Spleen (tissue), 7 donors: ENCODE results near the gene HPCAL1.

ENCODE experiments used
- POLR2AphosphoS5 ChIP-seq, 3 donors: sonication (generic); formaldehyde crosslinking; IDR thresholded peaks; one replicate each; pipeline ENCODE4 v1.5.1; 2017; ENCODE audit warnings: antibody characterized with exemption in 3 of 3
- TF ChIP-seq, protein P1 (sequence below), 11 experiments: fragments of 200-600 bp in 7 of 11; fragments of 450-650 bp in 4 of 11; sonication (generic) in 4 of 11; IDR thresholded peaks in 8 of 11; conservative IDR thresholded peaks in 3 of 11; 1 replicate in 7 of 11; 2 replicates in 4 of 11; pipeline versions ENCODE4 v1.4.0 to v1.8.0; 2016 to 2021; ENCODE audit warnings: antibody characterized with exemption in 11 of 11, inconsistent platforms in 4 of 11, mild to moderate bottlenecking in 1 of 11
- donor health status: DM: no; HTN: no; CAD: no; lungs with moderate emphysema.
- donor health status: DM: no; HTN: no; CAD: no.
- donor health status: DM: no; HTN: no; CAD: no.

DNA sequence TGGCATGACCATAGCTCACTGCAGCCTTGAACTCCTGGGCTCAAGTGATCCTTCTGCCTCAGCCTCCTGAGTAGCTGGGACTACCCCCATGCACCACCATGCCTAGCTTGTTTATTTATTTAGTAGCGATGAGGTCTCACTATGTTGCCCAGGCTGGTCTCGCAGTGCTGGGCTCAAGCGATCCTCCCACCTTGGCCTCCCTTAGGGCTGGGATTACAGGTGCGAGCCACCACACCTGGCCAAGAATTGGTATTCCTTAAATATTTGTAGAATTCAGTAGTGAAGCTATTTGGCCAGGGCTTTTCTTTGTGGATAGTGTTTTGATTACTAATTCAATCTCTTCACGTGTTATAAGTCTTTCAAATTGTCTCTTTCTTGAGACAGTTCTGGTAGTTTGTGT lies 89.4 kb downstream of the HPCAL1 start:
- TF ChIP-seq, protein P1, sequence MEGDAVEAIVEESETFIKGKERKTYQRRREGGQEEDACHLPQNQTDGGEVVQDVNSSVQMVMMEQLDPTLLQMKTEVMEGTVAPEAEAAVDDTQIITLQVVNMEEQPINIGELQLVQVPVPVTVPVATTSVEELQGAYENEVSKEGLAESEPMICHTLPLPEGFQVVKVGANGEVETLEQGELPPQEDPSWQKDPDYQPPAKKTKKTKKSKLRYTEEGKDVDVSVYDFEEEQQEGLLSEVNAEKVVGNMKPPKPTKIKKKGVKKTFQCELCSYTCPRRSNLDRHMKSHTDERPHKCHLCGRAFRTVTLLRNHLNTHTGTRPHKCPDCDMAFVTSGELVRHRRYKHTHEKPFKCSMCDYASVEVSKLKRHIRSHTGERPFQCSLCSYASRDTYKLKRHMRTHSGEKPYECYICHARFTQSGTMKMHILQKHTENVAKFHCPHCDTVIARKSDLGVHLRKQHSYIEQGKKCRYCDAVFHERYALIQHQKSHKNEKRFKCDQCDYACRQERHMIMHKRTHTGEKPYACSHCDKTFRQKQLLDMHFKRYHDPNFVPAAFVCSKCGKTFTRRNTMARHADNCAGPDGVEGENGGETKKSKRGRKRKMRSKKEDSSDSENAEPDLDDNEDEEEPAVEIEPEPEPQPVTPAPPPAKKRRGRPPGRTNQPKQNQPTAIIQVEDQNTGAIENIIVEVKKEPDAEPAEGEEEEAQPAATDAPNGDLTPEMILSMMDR (IDR thresholded peaks at IDR 0.05 in 8 of 11, conservative IDR thresholded peaks at IDR 0.05 in 3 of 11): no peak
- no peak for TF ChIP-seq POLR2AphosphoS5 (IDR thresholded peaks at IDR 0.05)
